GM21360 (cell line): Measurements from ENCODE around the gene ZNF431.
"Not testable (repeated sequence)": the region's sequence is repeated elsewhere in the genome, so short reads cannot be mapped to it uniquely, and the experiment has no call there.

Experiments used
- ATAC-seq: cut with Tn5 transposase; IDR thresholded peaks from one replicate; pipeline ENCODE4 v1.9.1; 2021; ENCODE audit warnings: mild to moderate bottlenecking, moderate library complexity; ENCODE audit not compliant: unreplicated experiment

ZNF431 gene

GRCh38 chr19:21143428-21143827, 1.6 kb downstream of the ZNF431 start:
- ATAC-seq: no peak

GRCh38 chr19:21143854-21144253, 2.0 kb downstream of the ZNF431 start:
- ATAC-seq: no peak

DNA sequence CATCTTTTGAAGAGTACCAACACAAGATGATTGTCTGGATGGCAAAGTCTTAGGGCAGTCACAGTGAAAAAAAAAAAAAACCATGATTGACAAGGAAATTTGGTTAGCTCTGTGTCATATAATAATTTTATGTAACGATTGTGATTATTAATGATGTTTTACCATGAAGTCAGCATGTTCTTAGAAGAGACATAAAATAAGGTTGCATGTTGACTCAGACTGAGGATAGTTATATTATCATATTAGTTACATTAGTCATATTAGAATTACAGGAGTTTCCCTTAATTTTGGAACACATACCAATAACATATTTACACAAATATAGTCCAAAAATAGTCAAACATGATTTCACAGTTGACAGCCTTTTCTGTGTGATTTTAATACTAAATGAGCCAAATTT, 5.7 kb downstream of the ZNF431 start:
- ATAC-seq: no peak

DNA sequence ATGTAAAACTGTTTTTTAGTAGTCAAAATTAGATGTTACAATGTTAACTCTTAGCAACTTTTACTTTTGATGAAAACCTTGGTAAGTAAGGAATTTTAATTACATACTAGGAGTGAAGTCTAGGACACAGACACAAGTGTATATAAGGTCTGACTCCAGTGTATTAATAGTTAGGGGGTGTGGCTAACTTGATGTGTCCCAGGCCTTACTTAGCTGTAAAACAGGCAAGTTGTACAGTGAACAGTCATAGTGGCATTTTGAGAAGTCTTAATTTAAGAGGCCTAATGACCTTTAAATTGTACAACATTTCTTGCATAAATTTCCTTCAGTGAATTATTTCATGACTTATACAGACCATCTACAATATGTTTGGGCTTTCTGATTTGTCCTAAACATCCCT, 6.8 kb downstream of the ZNF431 start:
- no peak for ATAC-seq

GRCh38 chr19:21149877-21150276, 8.0 kb downstream of the ZNF431 start:
- ATAC-seq: no peak

DNA sequence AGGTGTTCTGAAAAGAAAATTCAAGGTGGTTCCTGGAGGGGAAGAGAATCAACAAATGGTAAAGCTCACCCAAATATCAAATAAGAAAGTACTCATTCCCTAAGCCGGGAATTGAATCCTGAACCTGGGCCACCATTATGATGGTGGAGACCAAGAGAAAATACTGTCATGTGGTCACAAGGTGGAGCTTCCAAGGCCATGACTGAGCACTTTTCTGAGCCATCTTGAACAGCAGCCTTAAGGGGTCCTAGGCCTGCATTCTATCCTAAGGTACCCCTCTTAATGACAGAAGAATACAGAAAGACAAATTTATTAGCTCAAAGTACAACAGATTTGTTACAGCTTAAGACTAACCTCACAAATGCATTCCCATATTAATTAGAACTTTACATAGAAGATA, 9.6 kb downstream of the ZNF431 start:
- no peak for ATAC-seq

GRCh38 chr19:21158523-21159135, 16.8 kb downstream of the ZNF431 start:
- ATAC-seq: no peak

GRCh38 chr19:21164541-21164940, 22.7 kb downstream of the ZNF431 start:
- no peak for ATAC-seq

GRCh38 chr19:21166436-21166835, 24.6 kb downstream of the ZNF431 start:
- no peak for ATAC-seq

DNA sequence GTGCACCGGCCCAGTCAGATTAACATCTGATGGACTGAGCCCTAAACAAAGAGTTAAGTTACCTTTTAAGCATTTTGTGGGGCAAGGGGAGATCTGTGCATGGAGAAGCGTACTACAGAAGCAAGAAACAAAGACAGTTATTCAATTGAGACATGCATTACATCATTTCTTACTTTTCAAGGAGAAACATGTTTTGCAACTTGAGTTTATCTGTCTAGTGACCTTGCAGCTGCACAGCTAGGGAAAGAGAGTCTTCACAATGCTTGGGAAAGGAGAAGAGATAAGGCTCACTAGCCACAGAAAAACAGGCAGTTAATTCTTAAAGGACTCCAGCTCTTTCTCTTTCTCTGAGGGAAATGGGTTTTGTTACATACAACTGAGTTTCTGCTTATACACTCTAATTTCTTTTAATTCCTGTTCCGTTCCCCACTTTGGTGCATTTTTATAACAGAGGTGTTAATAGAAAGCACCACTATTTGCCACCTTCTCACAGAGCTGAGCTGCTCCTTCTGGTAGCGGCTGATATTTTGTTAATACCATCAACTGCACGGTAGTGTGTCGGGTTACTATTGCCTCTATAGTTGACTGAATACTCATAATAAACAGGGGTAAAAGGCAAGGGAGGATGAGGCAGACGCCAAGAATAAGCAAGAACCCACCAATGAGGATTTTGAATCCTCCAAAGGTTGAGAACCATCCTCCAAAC, 55.9 kb downstream of the ZNF431 start:
- no peak for ATAC-seq

DNA sequence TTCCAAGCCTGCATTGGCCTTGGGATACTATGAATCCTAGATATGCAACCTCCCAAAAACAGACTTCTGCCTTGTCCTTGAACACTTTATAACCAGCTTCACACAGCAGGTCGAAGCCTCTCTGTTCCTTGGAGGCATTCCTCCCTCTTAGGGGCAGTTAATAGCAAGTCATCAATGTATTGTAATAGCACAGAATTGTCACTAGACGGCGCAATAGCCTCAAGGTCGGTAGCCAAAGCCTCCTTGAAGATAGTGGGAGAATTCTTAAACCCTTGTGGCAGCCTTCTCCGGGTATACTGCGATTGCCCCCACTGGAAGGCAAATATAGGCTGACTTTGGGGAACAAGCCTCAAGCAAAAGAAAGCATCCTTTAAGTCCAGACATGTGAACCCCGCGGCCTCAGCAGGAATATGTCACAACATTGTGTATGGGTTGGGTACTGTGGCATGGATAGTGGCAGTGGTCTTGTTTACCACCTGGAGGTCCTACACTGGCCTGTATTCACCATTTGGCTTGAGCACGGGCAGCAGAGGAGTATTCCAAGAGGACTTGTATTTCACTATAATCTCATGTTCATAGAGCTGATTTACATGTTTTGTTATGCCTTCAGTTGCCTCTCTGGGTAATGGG, 61.1 kb downstream of the ZNF431 start:
- no peak for ATAC-seq

DNA sequence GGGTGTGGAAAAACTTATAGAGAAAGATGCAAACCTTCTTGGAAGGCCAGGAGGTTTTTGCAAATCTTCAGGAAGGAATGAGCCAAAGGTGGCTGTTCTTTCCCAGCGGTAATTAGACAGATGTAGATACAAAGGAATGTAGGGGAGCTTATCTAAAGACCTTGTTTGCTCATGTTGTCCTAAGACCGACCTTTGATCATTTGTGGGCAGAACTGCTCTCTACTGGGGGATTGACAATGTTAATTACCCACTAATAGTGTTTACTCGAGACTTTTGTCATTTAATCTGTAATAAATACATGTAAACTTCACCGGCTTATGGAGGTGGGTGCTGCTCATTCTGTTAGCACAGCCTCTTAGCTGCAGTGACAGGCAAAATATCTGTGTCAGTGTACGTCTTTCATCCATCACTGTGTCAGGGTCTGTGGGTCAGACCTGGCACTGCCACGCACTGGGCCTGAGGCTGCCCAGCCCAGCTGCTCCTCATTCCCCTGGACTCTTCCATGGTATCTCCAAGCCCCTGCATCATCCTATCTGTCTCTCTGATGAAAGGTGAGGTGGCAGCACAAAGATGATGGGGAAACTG, 68.3 kb downstream of the ZNF431 start:
- no peak for ATAC-seq

- ATAC-seq: no peak
Observed at GRCh38 chr19:21221693-21222092, 79.9 kb downstream of the ZNF431 start.

GRCh38 chr19:21229938-21230337, 88.1 kb downstream of the ZNF431 start:
- not testable (repeated sequence) for ATAC-seq

DNA sequence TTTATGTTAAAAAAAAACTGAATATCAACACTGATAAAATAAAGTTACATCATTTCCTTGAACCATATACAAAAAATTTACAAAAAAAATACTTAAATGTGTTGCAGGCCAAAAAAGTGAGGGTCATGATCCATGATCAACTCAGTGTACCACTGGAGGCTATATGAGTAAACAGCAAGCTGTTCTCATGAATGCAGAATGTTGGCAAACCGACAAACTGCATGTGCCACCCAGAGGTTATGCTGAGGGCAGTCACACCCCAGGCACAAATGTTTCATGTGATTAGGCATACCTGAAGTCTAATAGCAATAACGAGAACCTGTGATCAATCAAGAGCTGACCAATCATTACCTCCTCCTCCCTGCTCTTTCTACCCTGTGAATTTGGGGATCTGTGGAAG, 91.9 kb downstream of the ZNF431 start:
- ATAC-seq: no peak

- ATAC-seq: not testable (repeated sequence)
Observed at GRCh38 chr19:21236751-21237150, 94.9 kb downstream of the ZNF431 start.

- ATAC-seq: no peak
Observed at GRCh38 chr19:21238670-21239069, 96.8 kb downstream of the ZNF431 start.
